Naive B cell (primary cell): Measurements from ENCODE around the gene ELMO1. TPM values are rescaled to one million over a fixed set of nuclear protein-coding genes. Genes with fewer than 3 reads are reported as not detected.

ENCODE experiments used
- ATAC-seq, 2 donors: fragments of 150-1000 bp; cut with Tn5 transposase; 2 replicates each; pipeline ENCODE4 v1.10.0; 2021; ENCODE audit warnings: low read depth in 2 of 2, mild to moderate bottlenecking in 2 of 2, moderate library complexity in 2 of 2
- DNase-seq: peaks from one replicate; pipeline ENCODE4 v3.0.0; 2022
- H3K27ac Mint-ChIP-seq, 6 donors: one replicate each; pipeline ENCODE4 v1.8.0; 2020 to 2022; ENCODE audit warnings: mild to moderate bottlenecking in 6 of 6, mixed read lengths in 6 of 6, moderate library complexity in 5 of 6, inconsistent platforms in 2 of 6
- H3K27me3 Mint-ChIP-seq, 3 donors: one replicate each; pipeline ENCODE4 v1.8.0; 2021 to 2022; ENCODE audit warnings: mixed read lengths in 3 of 3, mild to moderate bottlenecking in 1 of 3
- H3K36me3 Mint-ChIP-seq, 2 donors: one replicate each; pipeline ENCODE4 v1.8.0; 2020 to 2022; ENCODE audit warnings: mixed read lengths in 2 of 2, inconsistent platforms in 1 of 2, mild to moderate bottlenecking in 1 of 2
- H3K4me1 Mint-ChIP-seq, 3 donors: one replicate each; pipeline ENCODE4 v1.8.0; 2020 to 2022; ENCODE audit warnings: mixed read lengths in 3 of 3, inconsistent platforms in 1 of 3, mild to moderate bottlenecking in 1 of 3, moderate library complexity in 1 of 3
- H3K4me3 Mint-ChIP-seq, 8 donors: one replicate each; pipeline ENCODE4 v1.8.0; 2020 to 2022; ENCODE audit warnings: mild to moderate bottlenecking in 8 of 8, mixed read lengths in 8 of 8, moderate library complexity in 8 of 8, inconsistent platforms in 2 of 8
- H3K9me3 Mint-ChIP-seq, 7 donors: one replicate each; pipeline ENCODE4 v1.8.0; 2020 to 2022; ENCODE audit warnings: mixed read lengths in 7 of 7, mild to moderate bottlenecking in 5 of 7, inconsistent platforms in 2 of 7, moderate library complexity in 1 of 7
- polyA plus RNA-seq, 6 donors: library from polyadenylated mRNA; unstranded; fragments of 300-500 nt; fragmentation: Illumina TruSeq; gene quantifications; one replicate each; pipeline ENCODE4 v1.2.3, GENCODE V29; 2021; ENCODE audit warnings: low read depth in 6 of 6

Gene ELMO1
- polyA plus RNA-seq, 6 donors from 2014 or later, result 42.8 to 69.9 (median 59.5) TPM

DNA sequence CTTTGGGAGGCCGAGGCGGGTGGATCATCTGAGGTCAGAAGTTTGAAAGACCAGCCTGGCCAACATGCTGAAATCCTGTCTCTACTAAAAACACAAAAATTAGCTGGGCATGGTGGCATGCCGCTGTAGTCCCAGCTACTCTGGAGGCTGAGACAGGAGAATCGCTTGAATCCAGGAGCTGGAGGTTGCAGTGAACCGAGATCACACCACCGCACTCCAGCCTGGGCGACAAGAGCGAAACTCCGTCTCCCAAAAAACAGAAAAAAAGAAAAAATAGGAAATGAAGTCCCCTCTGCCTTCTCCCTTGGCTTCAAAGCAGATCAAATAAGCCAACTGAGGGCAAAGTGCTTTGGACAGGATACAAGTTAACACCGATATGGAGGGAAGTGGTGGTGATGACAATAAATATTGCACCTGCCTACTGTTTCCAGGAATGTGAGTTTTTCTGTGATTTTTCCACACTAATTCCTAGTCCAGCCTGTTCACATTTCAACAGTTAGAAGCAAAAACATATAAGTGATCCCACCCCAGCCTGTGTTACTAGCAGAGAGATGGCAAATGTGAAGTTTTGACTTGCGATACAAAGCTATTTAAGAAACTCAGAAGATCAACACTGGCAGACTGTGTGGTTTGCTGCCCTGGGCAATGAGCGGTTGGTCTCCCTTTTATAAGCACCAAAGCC lies 433.2 kb downstream of the ELMO1 start:
- DNase-seq (no peak), ATAC-seq (no peak)
- no peak overlapping the region for H3K4me3 Mint-ChIP-seq
- H3K4me1 Mint-ChIP-seq, result peaks cover 6 to 12% (median 9%) of the 10 kb centered on the region in 3 donors
- no peak overlapping the region for H3K27ac Mint-ChIP-seq
- H3K9me3 Mint-ChIP-seq, result peaks cover 0 to 8% (median 0%) of the 10 kb centered on the region in 7 donors
- H3K27me3 Mint-ChIP-seq, result no peaks in the 10 kb centered on the region
- peaks cover 38 to 45% of the 10 kb centered on the region in 2 donors for H3K36me3 Mint-ChIP-seq

DNA sequence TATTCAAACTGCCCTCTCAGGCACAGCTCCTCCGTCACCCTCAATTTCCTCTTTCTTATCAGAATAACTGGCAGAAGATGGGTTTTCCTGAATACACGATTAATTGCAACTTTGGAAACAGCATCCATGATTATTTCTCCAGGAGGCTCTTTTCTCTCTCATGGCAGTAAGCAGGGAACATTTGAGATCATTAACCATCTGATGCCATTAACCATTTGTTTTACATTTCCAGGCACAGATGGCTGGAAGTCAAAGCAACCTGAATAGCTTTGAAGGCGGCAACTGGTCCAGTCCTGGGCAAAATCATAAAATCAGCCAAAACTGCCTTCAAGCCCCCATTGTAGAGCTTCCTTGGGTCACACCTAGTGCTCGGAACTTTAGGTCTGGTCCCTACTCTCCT lies 434.9 kb downstream of the ELMO1 start:
- H3K36me3 Mint-ChIP-seq, result peaks cover 32 to 53% of the 10 kb centered on the region in 2 donors

DNA sequence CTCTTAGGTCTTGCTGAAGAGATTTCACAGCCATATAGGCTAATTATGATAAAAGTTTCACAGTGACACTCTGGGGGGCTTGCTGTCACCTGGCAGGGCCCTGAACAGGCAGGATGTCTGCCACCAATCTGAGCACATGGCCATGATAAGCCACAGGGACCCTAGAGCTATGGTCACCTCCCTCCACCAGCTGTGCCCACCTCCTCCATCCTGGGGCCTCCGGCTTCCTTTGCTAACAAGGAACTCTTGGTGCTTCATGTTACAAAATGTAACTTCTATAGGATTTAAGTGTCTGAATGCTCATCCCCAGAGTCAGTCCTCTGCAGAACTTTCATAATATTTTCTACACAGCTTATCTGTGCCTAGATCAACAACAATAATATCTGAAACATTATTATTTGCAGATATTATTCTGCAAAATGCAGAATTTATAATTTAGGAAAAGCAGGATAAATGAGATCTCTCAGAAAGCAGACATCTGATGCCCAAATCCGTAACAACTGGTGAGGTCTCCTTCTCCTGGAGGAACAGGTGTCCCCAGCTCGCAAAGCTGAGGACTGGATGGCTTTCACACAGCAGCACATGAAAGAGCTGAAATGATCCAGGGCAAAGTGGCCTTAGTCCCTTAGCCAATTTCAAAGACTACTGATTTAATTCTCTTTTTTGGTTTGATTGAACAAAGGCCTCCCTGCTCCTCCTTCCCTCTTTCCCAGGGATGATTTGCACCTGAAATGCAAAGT lies 437.3 kb downstream of the ELMO1 start:
- H3K36me3 Mint-ChIP-seq, result peaks cover 33 to 51% of the 10 kb centered on the region in 2 donors

More for the DNA sequence above, 434.9 kb downstream of the ELMO1 start:
- no peak overlapping the region for H3K4me3 Mint-ChIP-seq
- H3K4me1 Mint-ChIP-seq, result peaks cover 6 to 12% (median 9%) of the 10 kb centered on the region in 3 donors
- DNase-seq, result no peak
- H3K9me3 Mint-ChIP-seq, result peaks cover 0 to 8% (median 0%) of the 10 kb centered on the region in 7 donors
- H3K27me3 Mint-ChIP-seq, result no peaks in the 10 kb centered on the region
- H3K27ac Mint-ChIP-seq, result peak overlapping the region in 1 of 6 donors; percentile 21
- ATAC-seq, result no peak

DNA sequence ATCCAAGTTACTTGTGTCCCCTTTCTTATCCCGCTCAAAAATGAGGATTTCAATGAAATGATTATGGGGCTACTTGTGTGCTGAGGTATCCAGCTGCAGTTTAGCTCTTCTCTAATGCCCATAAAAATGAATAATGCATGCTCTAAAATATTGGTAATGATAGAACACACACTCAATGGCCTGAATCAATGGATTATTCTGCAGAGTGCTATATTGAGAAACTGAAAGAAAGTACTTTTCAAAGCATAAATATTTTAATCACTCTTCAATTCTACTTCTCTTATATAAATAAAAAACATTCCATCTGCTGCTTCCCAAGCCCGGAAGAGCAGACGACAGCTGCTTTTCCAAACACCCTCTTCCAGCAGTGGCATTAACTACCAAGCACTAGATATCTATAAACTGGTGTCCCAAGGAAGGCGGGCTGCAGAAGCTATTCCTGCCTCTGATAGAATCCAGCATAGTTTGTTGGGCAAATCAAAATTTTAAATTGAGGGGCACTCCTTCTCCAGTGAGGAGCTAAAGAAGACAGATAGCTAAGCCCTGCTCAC lies 439.5 kb downstream of the ELMO1 start:
- H3K4me3 Mint-ChIP-seq, result no peak overlapping the region
- no peak for ATAC-seq
- peaks cover 0 to 5% (median 0%) of the 10 kb centered on the region in 3 donors for H3K4me1 Mint-ChIP-seq
- peaks cover 36 to 47% of the 10 kb centered on the region in 2 donors for H3K36me3 Mint-ChIP-seq
- no peak overlapping the region for H3K27ac Mint-ChIP-seq
- no peaks in the 10 kb centered on the region for H3K27me3 Mint-ChIP-seq
- DNase-seq, result no peak
- H3K9me3 Mint-ChIP-seq, result no peaks in the 10 kb centered on the region

More for the DNA sequence above, 437.3 kb downstream of the ELMO1 start:
- no peak for ATAC-seq
- no peak for DNase-seq
- Mint-ChIP-seq H3K27me3 (no peaks in the 10 kb centered on the region), H3K9me3 (no peaks in the 10 kb centered on the region), H3K27ac (peak overlapping the region in 1 of 6 donors; percentile 70), H3K4me1 (peaks cover 0 to 10% (median 4%) of the 10 kb centered on the region in 3 donors), H3K4me3 (no peak overlapping the region)

- peaks cover 34 to 56% of the 10 kb centered on the region in 2 donors for H3K36me3 Mint-ChIP-seq
- H3K4me3 Mint-ChIP-seq, result no peak overlapping the region
- ATAC-seq (no peak), DNase-seq (no peak)
- peaks cover 0 to 5% (median 2%) of the 10 kb centered on the region in 3 donors for H3K4me1 Mint-ChIP-seq
- peaks cover 0 to 2% (median 0%) of the 10 kb centered on the region in 7 donors for H3K9me3 Mint-ChIP-seq
- H3K27me3 Mint-ChIP-seq, result no peaks in the 10 kb centered on the region
- H3K27ac Mint-ChIP-seq, result peak overlapping the region in 1 of 6 donors; percentile 47
Observed at GRCh38 chr7:37007691-37008090, 441.0 kb downstream of the ELMO1 start.

GRCh38 chr7:37007268-37007667 lies 441.4 kb downstream of the ELMO1 start:
- DNase-seq (no peak), ATAC-seq (no peak)
- no peaks in the 10 kb centered on the region for H3K27me3 Mint-ChIP-seq
- peaks cover 0 to 6% (median 5%) of the 10 kb centered on the region in 3 donors for H3K4me1 Mint-ChIP-seq
- peaks cover 34 to 56% of the 10 kb centered on the region in 2 donors for H3K36me3 Mint-ChIP-seq
- no peak overlapping the region for H3K4me3 Mint-ChIP-seq
- peaks cover 0 to 4% (median 0%) of the 10 kb centered on the region in 7 donors for H3K9me3 Mint-ChIP-seq
- peak overlapping the region in 3 of 6 donors; percentile 12 to 64 (median 29) for H3K27ac Mint-ChIP-seq

DNA sequence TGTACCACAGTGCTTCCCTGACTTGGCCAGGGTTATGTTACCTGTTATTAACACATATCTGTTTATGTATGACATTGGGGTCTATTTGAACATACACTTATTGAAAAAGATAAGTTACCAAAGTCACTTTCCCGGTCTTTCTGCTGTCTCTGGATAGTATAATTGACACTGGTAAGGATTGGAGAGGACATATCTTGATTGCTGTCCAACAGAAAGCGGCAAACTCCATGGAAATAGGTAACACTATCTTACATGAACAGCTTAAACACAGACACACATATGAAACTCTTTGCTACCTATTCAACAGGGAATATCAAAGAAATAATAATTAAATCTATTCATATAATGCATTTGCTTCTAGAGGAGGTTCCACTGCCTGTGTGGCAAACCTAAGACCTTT lies 441.9 kb downstream of the ELMO1 start:
- Mint-ChIP-seq H3K4me3 (no peak overlapping the region), H3K27ac (peak overlapping the region in 1 of 6 donors; percentile 29), H3K9me3 (peaks cover 0 to 4% (median 0%) of the 10 kb centered on the region in 7 donors), H3K36me3 (peaks cover 34 to 55% of the 10 kb centered on the region in 2 donors), H3K4me1 (peaks cover 0 to 6% (median 5%) of the 10 kb centered on the region in 3 donors), H3K27me3 (no peaks in the 10 kb centered on the region)
- no peak for DNase-seq
- no peak for ATAC-seq

GRCh38 chr7:37000511-37000910 lies 448.2 kb downstream of the ELMO1 start:
- no peak for ATAC-seq
- no peak overlapping the region for H3K4me3 Mint-ChIP-seq
- H3K27me3 Mint-ChIP-seq, result no peaks in the 10 kb centered on the region
- H3K9me3 Mint-ChIP-seq, result peaks cover 0 to 4% (median 0%) of the 10 kb centered on the region in 7 donors
- peaks cover 29 to 32% of the 10 kb centered on the region in 2 donors for H3K36me3 Mint-ChIP-seq
- no peak overlapping the region for H3K27ac Mint-ChIP-seq
- no peak for DNase-seq
- peaks cover 0 to 6% (median 0%) of the 10 kb centered on the region in 3 donors for H3K4me1 Mint-ChIP-seq

GRCh38 chr7:36999626-37000485 lies 448.8 kb downstream of the ELMO1 start:
- no peak overlapping the region for H3K4me3 Mint-ChIP-seq
- H3K27ac Mint-ChIP-seq, result no peak overlapping the region
- no peak for ATAC-seq

GRCh38 chr7:36995776-36996175 lies 452.9 kb downstream of the ELMO1 start:
- no peak for DNase-seq
- peaks cover 4 to 11% (median 7%) of the 10 kb centered on the region in 3 donors for H3K4me1 Mint-ChIP-seq
- no peak overlapping the region for H3K4me3 Mint-ChIP-seq
- ATAC-seq, result no peak
- H3K27ac Mint-ChIP-seq, result no peak overlapping the region
- H3K27me3 Mint-ChIP-seq, result no peaks in the 10 kb centered on the region
- no peaks in the 10 kb centered on the region for H3K9me3 Mint-ChIP-seq
- peaks cover 0 to 4% of the 10 kb centered on the region in 2 donors for H3K36me3 Mint-ChIP-seq

More at GRCh38 chr7:36999626-37000485, 448.8 kb downstream of the ELMO1 start:
- H3K4me1 Mint-ChIP-seq, result peaks cover 0 to 6% (median 0%) of the 10 kb centered on the region in 3 donors
- H3K27me3 Mint-ChIP-seq, result no peaks in the 10 kb centered on the region
- DNase-seq, result no peak
- peaks cover 0 to 4% (median 0%) of the 10 kb centered on the region in 7 donors for H3K9me3 Mint-ChIP-seq
- H3K36me3 Mint-ChIP-seq, result peaks cover 29 to 32% of the 10 kb centered on the region in 2 donors

- Mint-ChIP-seq H3K4me1 (peaks cover 4 to 11% (median 7%) of the 10 kb centered on the region in 3 donors), H3K27ac (no peak overlapping the region), H3K27me3 (no peaks in the 10 kb centered on the region), H3K36me3 (peaks cover 0 to 4% of the 10 kb centered on the region in 2 donors), H3K4me3 (no peak overlapping the region), H3K9me3 (no peaks in the 10 kb centered on the region)
- ATAC-seq (no peak), DNase-seq (no peak)
Observed at GRCh38 chr7:36994456-36995112, 454.1 kb downstream of the ELMO1 start.

- H3K27ac Mint-ChIP-seq, result peak overlapping the region in 2 of 6 donors; percentile 6 to 22
- H3K36me3 Mint-ChIP-seq, result no peaks in the 10 kb centered on the region
- peaks cover 41 to 53% (median 43%) of the 10 kb centered on the region in 3 donors for H3K4me1 Mint-ChIP-seq
- H3K9me3 Mint-ChIP-seq, result no peaks in the 10 kb centered on the region
- DNase-seq (peak; percentile 25), ATAC-seq (peak in 1 of 2 donors; percentile 48)
- no peak overlapping the region for H3K4me3 Mint-ChIP-seq
- no peaks in the 10 kb centered on the region for H3K27me3 Mint-ChIP-seq
Observed at GRCh38 chr7:36986948-36987724, 461.5 kb downstream of the ELMO1 start.
